ENCODE measurements around the gene MTG2. TPM values are rescaled to one million over a fixed set of nuclear protein-coding genes. Genes with fewer than 3 reads are reported as not detected.

Gene MTG2
- total and polyA plus RNA-seq, 2 of the 4 experiments (the other 2 are of a cell fraction) = 11.5 to 25.2 TPM

DNA sequence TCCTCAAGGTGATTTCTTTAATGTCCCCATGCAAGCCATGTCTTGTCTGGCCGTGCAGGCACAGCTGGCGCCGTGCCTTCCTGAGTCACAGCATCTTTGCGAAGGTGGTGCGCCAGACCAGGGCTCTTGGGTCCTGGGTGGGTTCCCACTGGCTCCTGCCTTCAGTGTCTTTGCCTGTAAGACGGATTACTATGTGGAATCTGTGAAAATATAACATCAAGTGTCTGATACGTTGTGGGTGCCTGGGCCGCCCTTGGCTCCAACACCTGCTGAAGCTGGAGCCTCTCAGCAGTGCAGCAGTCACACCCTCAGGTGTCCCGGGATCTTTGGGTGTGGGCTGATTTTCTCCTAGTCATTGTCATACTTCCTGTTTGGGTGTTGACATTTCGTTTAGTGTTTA is 58.7 kb downstream of the MTG2 start:
- peaks cover 69% of the 10 kb centered on the region for H4K20me1 ChIP-seq (ENCODE audit: insufficient read depth, low read length)
- no TSS peak for BruUV-seq (replicated peaks)

More for the DNA sequence above, 58.7 kb downstream of the MTG2 start:
- no peak overlapping the region for H3K4ac ChIP-seq (ENCODE audit: low read depth, low read length)
- 94% methylated on average over 5 of the region's 10 CpGs; no CpG with 5 or more reads in 1 of the 2 experiments for WGBS, 2 experiments (ENCODE audit: extremely low coverage in 2 of 2, insufficient read length in 1 of 2)
- H2BK5ac ChIP-seq (ENCODE audit: low read depth, low read length, poor library complexity, severe bottlenecking) = no peak overlapping the region
- ChIA-PET CTCF (interaction anchor here (0.6 kb wide), 1 partner anchor 232 kb away, joined by 3 read pairs; no protein-coding TSS in a partner anchor), POLR2A (ENCODE audit: unreplicated experiment) (no interaction called here)
- intact Hi-C loops (cut with micrococcal nuclease) = no loop called here
- H3K18ac ChIP-seq (ENCODE audit: low read depth, low read length) = no peak overlapping the region
- ATAC-seq (ENCODE audit: low read depth) = no peak
- H3K9ac ChIP-seq (ENCODE audit: low read depth, low read length) = no peak overlapping the region
- H3K9me3 ChIP-seq (ENCODE audit: control insufficient read depth, insufficient read depth, low read length) = no peaks in the 10 kb centered on the region
- no peak overlapping the region for H2BK120ac ChIP-seq (ENCODE audit: low read depth, low read length)
- no peak overlapping the region for H3K56ac ChIP-seq (ENCODE audit: extremely low read depth, insufficient read depth, low read length)
- dilution Hi-C loops (cut with HindIII; ENCODE audit: low sequenced_read_pairs, unreplicated experiment) = no loop called here
- H4K8ac ChIP-seq (ENCODE audit: low read depth in 2 of 2, low read length in 2 of 2) = no peak overlapping the region
- DNase-seq = no peak
- no peak overlapping the region for H2BK20ac ChIP-seq (ENCODE audit: low read depth, low read length)
- no peak overlapping the region for H3K27ac ChIP-seq (ENCODE audit: insufficient read depth, low read length)
- H3K4me1 ChIP-seq (ENCODE audit: control insufficient read depth, insufficient read depth, low read length) = peaks cover 4% of the 10 kb centered on the region
- H3K4me3 ChIP-seq (ENCODE audit: insufficient read depth, low read depth, low read length) = no peak overlapping the region
- no peak overlapping the region for H3K4me2 ChIP-seq (ENCODE audit: low read depth, low read length)
- H3K14ac ChIP-seq (replicated peaks; ENCODE audit: low read depth, low read length) = no peak overlapping the region
- no peak overlapping the region for H2AK5ac ChIP-seq (ENCODE audit: low read depth, low read length)
- in situ Hi-C loops (cut with MboI; ENCODE audit: low sequenced_read_pairs) = no loop called here
- no peak for TF ChIP-seq MAFK (IDR thresholded peaks at IDR 0.05; ENCODE audit: low read depth, low read length)
- TF ChIP-seq, protein P1, sequence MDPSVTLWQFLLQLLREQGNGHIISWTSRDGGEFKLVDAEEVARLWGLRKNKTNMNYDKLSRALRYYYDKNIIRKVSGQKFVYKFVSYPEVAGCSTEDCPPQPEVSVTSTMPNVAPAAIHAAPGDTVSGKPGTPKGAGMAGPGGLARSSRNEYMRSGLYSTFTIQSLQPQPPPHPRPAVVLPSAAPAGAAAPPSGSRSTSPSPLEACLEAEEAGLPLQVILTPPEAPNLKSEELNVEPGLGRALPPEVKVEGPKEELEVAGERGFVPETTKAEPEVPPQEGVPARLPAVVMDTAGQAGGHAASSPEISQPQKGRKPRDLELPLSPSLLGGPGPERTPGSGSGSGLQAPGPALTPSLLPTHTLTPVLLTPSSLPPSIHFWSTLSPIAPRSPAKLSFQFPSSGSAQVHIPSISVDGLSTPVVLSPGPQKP (IDR thresholded peaks at IDR 0.05; ENCODE audit: borderline replicate concordance, low read depth, low read length) = no peak
- no peak for TF ChIP-seq RAD21 (IDR thresholded peaks at IDR 0.05; ENCODE audit: low read length)
- no peak for TF ChIP-seq RCOR1 (IDR thresholded peaks at IDR 0.05; ENCODE audit: insufficient replicate concordance, low read length)
- no peak for TF ChIP-seq SMC3 (IDR thresholded peaks at IDR 0.05; ENCODE audit: low read depth, low read length)
- TF ChIP-seq, protein P2, sequence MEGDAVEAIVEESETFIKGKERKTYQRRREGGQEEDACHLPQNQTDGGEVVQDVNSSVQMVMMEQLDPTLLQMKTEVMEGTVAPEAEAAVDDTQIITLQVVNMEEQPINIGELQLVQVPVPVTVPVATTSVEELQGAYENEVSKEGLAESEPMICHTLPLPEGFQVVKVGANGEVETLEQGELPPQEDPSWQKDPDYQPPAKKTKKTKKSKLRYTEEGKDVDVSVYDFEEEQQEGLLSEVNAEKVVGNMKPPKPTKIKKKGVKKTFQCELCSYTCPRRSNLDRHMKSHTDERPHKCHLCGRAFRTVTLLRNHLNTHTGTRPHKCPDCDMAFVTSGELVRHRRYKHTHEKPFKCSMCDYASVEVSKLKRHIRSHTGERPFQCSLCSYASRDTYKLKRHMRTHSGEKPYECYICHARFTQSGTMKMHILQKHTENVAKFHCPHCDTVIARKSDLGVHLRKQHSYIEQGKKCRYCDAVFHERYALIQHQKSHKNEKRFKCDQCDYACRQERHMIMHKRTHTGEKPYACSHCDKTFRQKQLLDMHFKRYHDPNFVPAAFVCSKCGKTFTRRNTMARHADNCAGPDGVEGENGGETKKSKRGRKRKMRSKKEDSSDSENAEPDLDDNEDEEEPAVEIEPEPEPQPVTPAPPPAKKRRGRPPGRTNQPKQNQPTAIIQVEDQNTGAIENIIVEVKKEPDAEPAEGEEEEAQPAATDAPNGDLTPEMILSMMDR (conservative IDR thresholded peaks at IDR 0.05; ENCODE audit: low read depth, low read length) = no peak
- TF ChIP-seq CHD1 (IDR thresholded peaks at IDR 0.05; ENCODE audit: low read depth, low read length) = no peak
- no peak for TF ChIP-seq POLR2A (IDR thresholded peaks at IDR 0.05; ENCODE audit: low read depth, low read length)
- TF ChIP-seq RFX5 (IDR thresholded peaks at IDR 0.05; ENCODE audit: low read depth, low read length) = no peak
- no peak for TF ChIP-seq MAZ (IDR thresholded peaks at IDR 0.05; ENCODE audit: borderline replicate concordance, low read depth, low read length)
- TF ChIP-seq MXI1 (IDR thresholded peaks at IDR 0.05; ENCODE audit: borderline replicate concordance, low read depth, low read length) = no peak
- TF ChIP-seq FOS (IDR thresholded peaks at IDR 0.05; ENCODE audit: low read depth, low read length) = no peak
- TF ChIP-seq, protein P3, sequence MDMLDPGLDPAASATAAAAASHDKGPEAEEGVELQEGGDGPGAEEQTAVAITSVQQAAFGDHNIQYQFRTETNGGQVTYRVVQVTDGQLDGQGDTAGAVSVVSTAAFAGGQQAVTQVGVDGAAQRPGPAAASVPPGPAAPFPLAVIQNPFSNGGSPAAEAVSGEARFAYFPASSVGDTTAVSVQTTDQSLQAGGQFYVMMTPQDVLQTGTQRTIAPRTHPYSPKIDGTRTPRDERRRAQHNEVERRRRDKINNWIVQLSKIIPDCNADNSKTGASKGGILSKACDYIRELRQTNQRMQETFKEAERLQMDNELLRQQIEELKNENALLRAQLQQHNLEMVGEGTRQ (IDR thresholded peaks at IDR 0.05; ENCODE audit: low read depth, low read length) = no peak
- TF ChIP-seq BHLHE40 (IDR thresholded peaks at IDR 0.05; ENCODE audit: low read depth, low read length) = no peak
- TF ChIP-seq CEBPB (IDR thresholded peaks at IDR 0.05; ENCODE audit: low read depth, low read length) = no peak
- TF ChIP-seq NFE2L2 (IDR thresholded peaks at IDR 0.05; ENCODE audit: low read depth, low read length) = no peak
- H3K23ac ChIP-seq (ENCODE audit: low read depth, low read length) = no peak overlapping the region
- H2AK9ac ChIP-seq (replicated peaks; ENCODE audit: low read depth, low read length, poor library complexity) = no peak overlapping the region
- no peak overlapping the region for H2AFZ ChIP-seq (replicated peaks; ENCODE audit: low read length, poor library complexity)
- H3K27me3 ChIP-seq (ENCODE audit: control insufficient read depth, insufficient read depth, low read length) = no peaks in the 10 kb centered on the region; the same call in 1 of the 2 replicates
- H4K91ac ChIP-seq (ENCODE audit: insufficient read depth, low read depth, low read length) = no peak overlapping the region
- H3K9me1 ChIP-seq (ENCODE audit: insufficient read depth, low read length) = peaks cover 5% of the 10 kb centered on the region
- peaks cover 21% of the 10 kb centered on the region; the same call in 1 of the 2 replicates for H3K36me3 ChIP-seq (ENCODE audit: control insufficient read depth, insufficient read depth, low read length)
- peaks cover 21 to 71% of the 10 kb centered on the region in 2 experiments for H3K79me1 ChIP-seq (ENCODE audit: low read depth in 1 of 2, low read length in 2 of 2)
- no peak overlapping the region for H4K5ac ChIP-seq (ENCODE audit: low read depth, low read length)
- H2BK15ac ChIP-seq (ENCODE audit: low read depth, low read length) = no peak overlapping the region

Measured in IMR-90 (cell line).